WTC11 (cell line): ENCODE measurements around the gene C1QTNF4.

Source experiments
- CTCF ChIP-seq: fragments of 200-600 bp; IDR thresholded peaks from 2 replicates; pipeline ENCODE4 v1.8.0; 2022; ENCODE audit warnings: antibody characterized with exemption
- FOXJ3 ChIP-seq: sonication (generic); formaldehyde crosslinking; IDR thresholded peaks from 2 replicates; pipeline ENCODE4 v1.9.0; 2021; ENCODE audit warnings: missing genetic modification reagents, mild to moderate bottlenecking, borderline replicate concordance
- FOXK1 ChIP-seq: sonication (generic); formaldehyde crosslinking; IDR thresholded peaks from 2 replicates; pipeline ENCODE4 v1.8.0; 2022; ENCODE audit warnings: mild to moderate bottlenecking, moderate library complexity, missing genetic modification reagents
- MAX ChIP-seq: sonication (generic); formaldehyde crosslinking; IDR thresholded peaks from 2 replicates; pipeline ENCODE4 v1.8.0; 2022; ENCODE audit warnings: mild to moderate bottlenecking, missing genetic modification reagents
- NR2C2 ChIP-seq: sonication (generic); formaldehyde crosslinking; IDR thresholded peaks from 2 replicates; pipeline ENCODE4 v1.8.0; 2022; ENCODE audit warnings: mild to moderate bottlenecking, missing genetic modification reagents
- SOX15 ChIP-seq: fragments of 250-450 bp; sonication (Bioruptor Pico); IDR thresholded peaks from 2 replicates; pipeline ENCODE4 v1.9.0; 2021; ENCODE audit warnings: mild to moderate bottlenecking
- USF1 ChIP-seq: sonication (generic); formaldehyde crosslinking; IDR thresholded peaks from 2 replicates; pipeline ENCODE4 v1.8.0; 2022; ENCODE audit warnings: mild to moderate bottlenecking, missing genetic modification reagents
- ZNF512 ChIP-seq: sonication (generic); formaldehyde crosslinking; IDR thresholded peaks from 2 replicates; pipeline ENCODE4 v1.8.1; 2022; ENCODE audit warnings: missing genetic modification reagents, borderline replicate concordance

- TF ChIP-seq CTCF (no peak), ZNF512 (CRISPR knock-in tag) (no peak), FOXK1 (CRISPR knock-in tag) (no peak), USF1 (CRISPR knock-in tag) (no peak), NR2C2 (CRISPR knock-in tag) (no peak), FOXJ3 (CRISPR knock-in tag) (no peak), MAX (CRISPR knock-in tag) (no peak), SOX15 (CRISPR knock-in tag) (no peak)
Measured at GRCh38 chr11:47583844-47584243, 10.4 kb downstream of the C1QTNF4 start.
